GM18870 (cell line): Measurements from ENCODE around the gene TPP2.

Experiments used
- ATAC-seq: cut with Tn5 transposase; IDR thresholded peaks from one replicate; pipeline ENCODE4 v1.9.1; 2021; ENCODE audit warnings: moderate library complexity; ENCODE audit not compliant: unreplicated experiment

TPP2 gene

DNA sequence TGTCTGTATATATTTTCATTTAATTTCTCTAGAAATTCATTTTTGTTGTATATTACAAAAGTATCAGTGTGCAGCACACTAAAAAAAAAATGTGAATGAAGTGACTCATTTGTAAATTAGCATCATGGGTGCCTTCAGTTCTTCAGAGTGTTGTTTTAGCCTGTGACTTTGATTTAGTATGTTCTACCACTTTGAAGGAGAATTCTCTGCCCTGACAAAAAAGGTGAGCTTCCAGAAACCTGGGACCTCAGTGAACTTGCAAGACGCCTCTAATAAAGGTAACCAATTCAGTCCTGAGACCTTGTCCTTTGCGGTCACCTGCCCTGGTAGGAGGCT lies 95.7 kb downstream of the TPP2 start:
- no peak for ATAC-seq

- no peak for ATAC-seq
Measured at GRCh38 chr13:102693250-102693649, 96.5 kb downstream of the TPP2 start.

DNA sequence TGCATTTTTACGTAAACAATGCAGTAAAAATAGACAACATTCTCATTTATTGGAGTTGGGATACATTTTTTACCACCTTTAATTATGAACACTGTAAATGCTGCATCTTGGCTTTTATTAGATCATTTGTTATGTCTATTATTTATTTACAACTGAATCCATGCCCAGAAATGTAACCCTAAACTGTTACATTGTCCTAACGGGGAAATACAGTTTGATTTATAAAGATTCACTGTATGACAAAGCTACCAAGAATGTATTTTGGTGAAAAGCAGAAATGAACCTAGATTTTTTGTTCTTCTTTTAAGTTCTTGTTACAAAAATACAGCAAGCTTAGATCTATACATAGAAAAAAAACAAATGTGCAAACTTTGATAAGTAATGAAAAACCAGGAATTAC lies 97.0 kb downstream of the TPP2 start:
- ATAC-seq, result no peak

DNA sequence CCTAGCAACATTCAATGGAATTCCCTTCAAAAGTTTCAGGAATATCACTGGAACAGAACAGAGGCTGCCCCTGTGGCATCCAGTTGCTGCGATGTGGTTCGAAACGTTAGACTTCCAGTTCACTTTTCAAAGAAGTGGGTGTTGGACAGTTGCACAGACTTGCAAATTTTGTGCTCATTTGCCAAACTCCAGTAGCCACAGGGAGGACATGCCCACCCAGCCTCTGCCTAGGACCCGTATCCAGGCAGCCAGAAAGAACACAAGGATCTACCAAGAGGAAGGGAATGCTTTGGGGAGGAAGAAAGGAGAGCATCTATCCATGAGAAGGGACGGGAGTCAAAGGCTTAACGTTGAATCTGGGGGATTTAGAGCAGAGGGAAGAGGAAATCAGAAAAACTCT lies 98.2 kb downstream of the TPP2 start, which contains the start of gene METTL21C:
TSS of gene METTL21C (minus strand) at position 108 of the 400 bp plus-strand sequence. CDS start 546 bp downstream, outside the sequence.
- ATAC-seq, result no peak

DNA sequence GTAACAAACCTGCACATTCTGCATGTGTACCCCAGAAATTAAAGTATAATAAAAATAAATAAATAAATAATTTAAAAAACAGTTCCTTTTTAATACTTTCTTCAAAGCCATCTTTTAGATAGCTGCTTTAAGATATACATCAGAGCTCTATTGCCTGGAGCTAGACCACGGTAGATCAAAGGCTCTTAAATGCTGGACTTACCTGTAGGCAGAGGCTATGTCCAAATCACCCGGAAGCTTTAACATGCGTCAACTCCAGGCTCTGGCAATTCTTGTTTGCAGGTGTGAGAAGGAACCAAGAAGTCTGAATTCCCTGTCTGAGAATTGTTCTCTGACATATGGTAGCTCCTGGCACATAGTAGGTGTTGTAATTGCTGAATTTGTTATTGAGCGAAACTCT lies 99.7 kb downstream of the TPP2 start:
- ATAC-seq, result no peak

GRCh38 chr13:102697264-102697663 lies 100.5 kb downstream of the TPP2 start:
- no peak for ATAC-seq

- no peak for ATAC-seq
Measured at GRCh38 chr13:102697929-102698648, 101.3 kb downstream of the TPP2 start.

- no peak for ATAC-seq
Measured at GRCh38 chr13:102698649-102698980, 101.8 kb downstream of the TPP2 start.

DNA sequence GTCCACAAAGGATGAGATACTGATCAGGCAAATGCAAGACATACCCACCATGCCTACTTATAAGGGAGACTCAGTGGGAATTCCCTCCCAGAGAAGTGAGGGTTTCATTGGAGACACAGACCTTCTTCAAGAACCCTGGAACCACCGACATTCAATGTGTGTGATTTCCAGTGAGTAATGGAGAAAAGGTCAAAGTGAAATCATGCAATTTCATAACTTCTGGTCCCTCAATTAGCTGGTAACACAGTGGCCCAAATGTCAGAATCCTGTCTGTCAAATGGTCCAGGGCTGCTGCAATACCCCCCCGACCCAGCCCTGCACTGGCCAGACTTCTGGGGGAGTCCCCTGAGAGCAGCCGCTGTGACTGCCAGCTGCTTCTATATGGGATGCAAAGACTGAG lies 102.7 kb downstream of the TPP2 start:
- ATAC-seq, result no peak

DNA sequence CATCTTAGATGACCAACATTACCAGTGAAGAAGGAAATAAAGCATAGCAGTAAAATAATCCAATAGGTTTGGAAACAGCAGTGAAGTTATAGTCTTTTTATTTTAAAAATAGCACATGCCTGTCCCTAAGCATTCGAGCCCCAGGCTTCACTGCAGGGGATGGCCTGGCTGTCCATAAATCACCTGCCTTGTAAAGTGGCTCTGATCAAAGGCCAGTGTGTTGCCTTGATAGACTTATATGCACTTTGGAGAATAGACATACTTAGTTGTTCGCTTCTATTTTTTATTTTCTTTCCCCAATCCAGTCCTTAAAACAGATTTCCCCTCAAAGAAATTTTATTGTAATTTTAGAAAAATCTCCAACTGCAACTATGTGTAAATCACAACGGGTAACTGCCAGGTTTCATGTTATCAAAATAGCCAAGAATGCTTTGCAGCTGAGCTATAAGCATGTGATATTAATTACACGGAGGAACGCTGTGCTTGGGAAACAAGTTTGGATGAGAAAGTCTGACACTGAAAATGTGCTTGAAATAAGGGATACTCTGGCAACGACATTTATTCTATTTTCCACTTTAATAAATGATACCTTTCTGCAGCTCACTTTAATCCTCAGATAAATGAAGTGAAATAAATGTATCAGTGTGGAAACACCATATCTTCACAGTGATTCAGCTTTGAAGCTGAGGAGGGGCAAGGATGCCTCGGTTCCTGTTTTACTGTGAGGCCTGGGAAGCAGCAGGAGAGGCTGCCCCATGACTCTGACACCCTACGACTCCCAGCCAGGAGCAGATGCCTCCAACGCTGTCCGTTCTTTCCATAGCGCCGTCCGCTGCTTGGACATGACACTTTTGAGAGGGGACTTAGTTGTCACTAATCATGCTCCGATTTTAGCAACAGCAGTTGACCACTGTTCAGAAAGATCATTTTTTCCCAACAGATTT lies 103.6 kb downstream of the TPP2 start:
- ATAC-seq, result no peak

DNA sequence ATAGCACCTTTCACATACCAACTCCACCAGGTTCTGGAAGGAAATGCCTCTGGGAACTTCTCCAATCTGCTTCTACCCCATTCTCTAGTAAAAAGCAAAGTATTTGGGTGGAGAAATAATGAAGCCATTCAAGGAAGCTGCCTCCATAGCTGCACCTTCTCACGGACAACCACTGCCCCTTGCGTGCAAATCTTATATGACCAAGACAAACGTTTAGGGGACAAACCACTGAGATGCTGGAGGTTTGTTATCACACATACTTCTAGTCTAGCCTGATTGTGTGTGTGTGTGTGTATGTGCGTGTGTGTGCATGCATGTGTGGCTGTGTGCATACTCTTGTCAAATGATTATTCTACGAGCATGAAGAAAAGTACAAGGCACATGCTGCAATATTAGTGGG lies 104.5 kb downstream of the TPP2 start:
- no peak for ATAC-seq

DNA sequence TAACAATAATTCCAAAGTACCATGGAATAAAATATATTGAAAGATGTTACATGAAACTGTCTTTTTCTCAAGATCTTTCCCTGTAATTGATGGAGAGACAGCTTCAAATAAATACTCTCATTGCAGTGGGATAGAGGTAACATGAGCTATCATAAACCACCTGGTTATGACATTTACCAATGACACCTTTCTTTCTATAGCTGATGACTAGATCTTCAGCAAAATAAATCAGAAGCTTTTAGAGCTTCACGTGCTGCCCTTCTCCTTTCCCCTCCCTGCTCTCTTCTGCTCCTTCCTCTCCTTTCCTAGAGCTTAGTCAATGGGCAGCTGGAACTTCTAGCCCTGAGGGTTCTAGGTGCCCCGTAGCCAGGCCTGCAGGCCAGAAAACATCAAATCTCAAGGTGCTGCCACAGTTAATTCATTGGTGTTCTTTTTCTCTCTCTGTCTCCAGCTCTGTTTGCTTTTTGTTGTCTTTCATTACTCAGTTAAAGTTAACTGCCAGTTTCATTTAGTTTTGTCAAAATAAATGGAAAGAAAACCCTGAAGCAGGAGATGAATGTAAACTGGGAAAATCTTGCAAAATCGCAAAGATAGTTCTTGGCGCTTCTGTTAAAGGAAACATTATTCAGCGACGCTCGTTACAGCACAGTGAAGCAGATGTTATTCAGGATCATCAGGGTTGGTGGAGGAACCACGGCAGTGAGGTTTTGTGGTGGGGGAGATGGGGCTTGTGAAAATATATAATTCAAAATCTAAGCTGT lies 106.4 kb downstream of the TPP2 start:
- ATAC-seq, result no peak

GRCh38 chr13:102703726-102704035 lies 106.9 kb downstream of the TPP2 start:
- no peak for ATAC-seq

DNA sequence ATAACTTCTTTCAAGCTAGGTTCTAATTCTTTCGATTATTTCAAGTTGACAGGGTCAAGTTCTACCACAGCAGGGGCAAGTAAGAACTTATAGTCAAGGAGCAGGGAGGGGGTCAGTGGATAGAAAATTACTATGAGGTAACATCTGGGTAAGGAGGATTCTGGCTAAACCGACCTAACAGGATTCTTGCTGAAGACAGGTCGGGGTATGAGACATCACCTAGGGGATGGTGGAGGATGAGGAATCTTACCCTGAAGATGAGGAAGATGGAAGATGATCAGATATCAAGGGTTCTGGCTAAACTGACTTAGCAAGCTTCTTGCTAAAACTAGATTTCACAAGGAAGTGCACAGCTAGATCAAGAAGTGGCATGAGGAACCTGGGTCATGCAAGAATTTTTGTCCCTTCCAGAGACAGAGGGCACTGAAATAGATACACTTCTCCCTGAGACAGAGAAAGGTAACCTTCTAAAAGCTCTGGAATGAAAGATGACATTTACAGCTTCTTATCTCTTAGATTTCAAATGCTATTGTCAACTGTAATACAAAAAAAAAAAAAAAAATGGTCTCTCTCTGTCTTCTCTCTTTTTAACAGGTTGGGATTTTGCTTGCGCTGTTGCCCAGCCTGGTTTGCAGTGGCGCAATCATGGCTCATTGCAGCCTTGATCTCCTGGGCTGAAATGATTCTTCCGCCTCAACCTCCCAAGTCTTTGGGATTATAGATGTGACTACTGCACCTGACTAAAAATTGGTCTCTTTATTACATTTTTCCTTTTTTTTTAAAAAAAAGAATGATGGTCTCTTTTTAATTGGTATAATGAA lies 107.7 kb downstream of the TPP2 start:
- no peak for ATAC-seq

- no peak for ATAC-seq
Measured at GRCh38 chr13:102707467-102707866, 110.7 kb downstream of the TPP2 start.

GRCh38 chr13:102708211-102708610 lies 111.4 kb downstream of the TPP2 start:
- ATAC-seq, result no peak

DNA sequence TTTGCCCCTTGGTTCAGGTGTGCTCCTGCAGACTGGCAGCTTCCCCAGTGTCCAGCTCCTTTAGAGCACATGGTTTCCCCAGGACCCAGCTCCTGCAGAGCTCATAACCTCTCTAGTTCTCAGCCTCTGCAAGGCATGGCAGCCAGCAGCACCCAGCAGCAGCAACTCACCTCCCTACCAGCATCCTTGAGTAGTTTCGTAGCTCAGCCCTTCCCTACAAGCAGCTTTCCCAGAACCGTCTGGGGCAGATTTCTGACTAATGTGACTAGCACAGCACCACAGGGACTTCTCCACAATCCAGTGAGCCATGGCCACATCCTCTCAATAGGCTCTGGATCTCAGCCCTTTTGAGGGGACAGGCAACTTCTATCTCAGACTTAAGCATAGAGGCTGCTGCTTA lies 112.2 kb downstream of the TPP2 start:
- ATAC-seq, result no peak

GRCh38 chr13:102709536-102709935 lies 112.8 kb downstream of the TPP2 start:
- ATAC-seq, result no peak

- no peak for ATAC-seq
Measured at GRCh38 chr13:102710261-102710679, 113.5 kb downstream of the TPP2 start.

DNA sequence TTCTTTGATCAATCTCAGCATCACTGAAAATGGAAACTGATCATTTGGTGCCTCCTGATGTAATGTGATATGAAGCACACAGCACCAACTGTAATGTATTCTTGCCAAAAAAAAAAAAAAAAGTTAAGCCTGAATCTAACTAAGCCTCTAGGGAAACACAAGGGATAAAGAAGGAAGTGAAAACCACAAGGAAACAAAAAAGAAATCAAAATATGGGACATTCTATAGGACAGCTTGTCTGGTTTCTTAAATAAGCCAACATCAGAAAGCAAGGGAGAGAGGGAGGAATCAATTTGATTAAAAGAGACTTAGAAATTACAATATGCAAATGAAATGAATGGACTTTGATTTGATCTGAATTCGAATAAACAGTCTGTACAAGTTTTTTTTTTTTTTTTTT lies 118.7 kb downstream of the TPP2 start:
- ATAC-seq, result no peak

DNA sequence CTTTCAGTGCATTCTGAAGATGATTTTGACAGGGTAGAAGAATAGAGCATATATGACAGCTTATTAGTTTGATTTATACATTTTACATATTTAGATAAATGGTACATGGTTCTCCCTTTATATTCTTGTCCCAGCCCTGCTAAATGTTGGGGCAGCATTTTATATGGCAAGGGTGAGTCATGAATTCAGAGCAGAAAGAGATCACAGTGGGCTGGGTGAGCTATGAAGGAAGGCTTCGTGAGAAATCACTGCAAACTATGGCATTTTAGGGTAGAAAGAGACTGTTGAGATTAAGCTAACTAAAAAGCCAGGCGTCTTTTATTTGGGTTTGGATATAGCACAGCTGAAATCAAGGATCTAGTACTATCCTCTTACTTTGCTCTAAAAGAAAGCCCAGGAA lies 122.0 kb downstream of the TPP2 start:
- no peak for ATAC-seq
